Measurements from ENCODE around the gene COPS6. TPM values are rescaled to one million over a fixed set of nuclear protein-coding genes. Genes with fewer than 3 reads are reported as not detected.

Gene COPS6
- polyA plus RNA-seq, 1 of the 3 experiments (the other 2 are of a cell fraction), result 435 TPM

GRCh38 chr7:100089458-100090196, 858 bp downstream of the COPS6 start:
- Histone ChIP-seq H3K9me3 (no peaks in the 10 kb centered on the region), H3K27me3 (ENCODE audit: insufficient read depth) (no peaks in the 10 kb centered on the region), H3K4me2 (peak overlapping the region; percentile 93), H3K27ac (ENCODE audit: low read depth in 2 of 2, low read length in 1 of 2) (peak overlapping the region; percentile 84 to 98), H3K36me3 (replicated peaks in 1 of 2; ENCODE audit: control insufficient read depth in 1 of 2, insufficient read depth in 2 of 2, low read length in 1 of 2) (peaks cover 38 to 45% of the 10 kb centered on the region in 2 experiments), H3K4me3 (ENCODE audit: low read depth in 2 of 2, low read length in 1 of 2) (peak overlapping the region; percentile 71 to 87), H3K9me2 (no peaks in the 10 kb centered on the region), H3K9ac (peak overlapping the region; percentile 87), H3F3A (replicated peaks; ENCODE audit: insufficient read depth) (peaks cover 80% of the 10 kb centered on the region), H2AFZ (ENCODE audit: low read depth) (peak overlapping the region; percentile 64; the same call in 1 of the 2 replicates), H4K20me1 (ENCODE audit: insufficient read depth) (no peaks in the 10 kb centered on the region), H3K79me2 (ENCODE audit: insufficient read depth) (peaks cover 58% of the 10 kb centered on the region), H3K4me1 (ENCODE audit: control insufficient read depth in 1 of 2, insufficient read depth in 2 of 2, low read depth in 1 of 2, low read length in 1 of 2) (peaks cover 32 to 33% of the 10 kb centered on the region in 2 experiments)
- ChIA-PET CTCF (interaction anchor here (0.8 to 1.2 kb wide), 3 partner anchors 9 to 45 kb away, joined by 3 to 4 read pairs (median 3); partner anchors contain the start of gene AP4M1), POLR2A (interaction anchor here (7.5 kb wide), 1 partner anchor 11 kb away, joined by 98 read pairs; the partner anchor contains the start of genes AP4M1 and MCM7)
- TF ChIP-seq FOXJ3 (CRISPR knock-in tag; IDR thresholded peaks at IDR 0.05), result no peak
- TF ChIP-seq SMC3 (IDR thresholded peaks at IDR 0.05; ENCODE audit: low read depth, low read length), result no peak
- TF ChIP-seq CHD2 (IDR thresholded peaks at IDR 0.05; ENCODE audit: low read length, partially characterized antibody), result no peak
- 0 out of 2 replicates have a peak, but pooled peaks have one; percentile 4 for TF ChIP-seq FOSL2 (IDR thresholded peaks at IDR 0.05; ENCODE audit: borderline replicate concordance, low read depth)
- DNase-seq, result no peak
- 8% methylated on average over 7 of the region's 7 CpGs for WGBS (ENCODE audit: low lambda C conversion rate)

GRCh38 chr7:100090527-100091410, 2.0 kb downstream of the COPS6 start:
- Histone ChIP-seq H3K9ac (no peak overlapping the region; the same call in 1 of the 2 replicates), H3K9me2 (no peaks in the 10 kb centered on the region), H3K4me3 (ENCODE audit: low read depth in 2 of 2, low read length in 1 of 2) (no peak overlapping the region), H3K27ac (ENCODE audit: low read depth in 2 of 2, low read length in 1 of 2) (peak overlapping the region; percentile 2 to 98; a peak in 2 of 4 replicates), H3K79me2 (ENCODE audit: insufficient read depth) (peaks cover 70% of the 10 kb centered on the region), H4K20me1 (ENCODE audit: insufficient read depth) (no peaks in the 10 kb centered on the region), H3K4me2 (peak overlapping the region; percentile 93; the same call in 1 of the 2 replicates), H3K4me1 (ENCODE audit: control insufficient read depth in 1 of 2, insufficient read depth in 2 of 2, low read depth in 1 of 2, low read length in 1 of 2) (peaks cover 33 to 40% of the 10 kb centered on the region in 2 experiments), H3K36me3 (replicated peaks in 1 of 2; ENCODE audit: control insufficient read depth in 1 of 2, insufficient read depth in 2 of 2, low read length in 1 of 2) (peaks cover 49 to 56% of the 10 kb centered on the region in 2 experiments), H2AFZ (ENCODE audit: low read depth) (no peak overlapping the region), H3K9me3 (no peaks in the 10 kb centered on the region), H3K27me3 (ENCODE audit: insufficient read depth) (no peaks in the 10 kb centered on the region), H3F3A (replicated peaks; ENCODE audit: insufficient read depth) (peaks cover 90% of the 10 kb centered on the region)
- no peak for TF ChIP-seq TAF1 (IDR thresholded peaks at IDR 0.05; ENCODE audit: borderline replicate concordance, low read depth, low read length)
- no peak for TF ChIP-seq ELF1 (IDR thresholded peaks at IDR 0.05)
- no peak for TF ChIP-seq TEAD4 (IDR thresholded peaks at IDR 0.05; ENCODE audit: borderline replicate concordance, insufficient read depth)
- no peak for TF ChIP-seq NFIC (IDR thresholded peaks at IDR 0.05; ENCODE audit: borderline replicate concordance)
- no peak for TF ChIP-seq REST (IDR thresholded peaks at IDR 0.05; ENCODE audit: low read depth, low read length)
- WGBS (ENCODE audit: low lambda C conversion rate), result 92% methylated on average over 13 of the region's 14 CpGs
- POLR2A ChIA-PET, result interaction anchor here (7.5 kb wide), 1 partner anchor 10 kb away, joined by 98 read pairs; the partner anchor contains the start of genes AP4M1 and MCM7
- peak; percentile 30 for DNase-seq
- CTCF ChIA-PET, result interaction anchor here (1.0 kb wide), 1 partner anchor 9 kb away, joined by 3 read pairs; no protein-coding TSS in a partner anchor

Measured in SK-N-SH (cell line).